WTC11 (cell line): ENCODE results near the gene ZNF609. TPM values are rescaled to one million over a fixed set of nuclear protein-coding genes. Genes with fewer than 3 reads are reported as not detected.

Experiments used
- ATAC-seq: fragments of 200-7000 bp; cut with Tn5 transposase; 2 replicates; pipeline ENCODE4 v1.10.0; 2021; ENCODE audit warnings: mild to moderate bottlenecking, moderate library complexity
- CTCF ChIA-PET: fragments of 300-600 bp; sonication (Branson Sonifier 250); formaldehyde crosslinking; loops from one replicate; lab custom pipeline; 2021; ENCODE audit warnings: antibody characterized with exemption; lab: Charles Lee
- POLR2A ChIA-PET: fragments of 350-600 bp; sonication (Branson Sonifier 250); formaldehyde crosslinking; loops from one replicate; lab custom pipeline; 2021; ENCODE audit warnings: antibody characterized with exemption; lab: Charles Lee
- DNase-seq: peaks from one replicate; pipeline ENCODE4 v3.0.0; 2021; ENCODE audit warnings: low spot score
- H3K27ac Mint-ChIP-seq: 2 replicates; pipeline ENCODE4 v1.8.0; 2021; ENCODE audit warnings: mixed read lengths
- H3K27me3 Mint-ChIP-seq: 2 replicates; pipeline ENCODE4 v1.8.0; 2021; ENCODE audit warnings: low read depth, mild to moderate bottlenecking, moderate library complexity, mixed read lengths
- H3K36me3 Mint-ChIP-seq: 2 replicates; pipeline ENCODE4 v1.8.0; 2021; ENCODE audit warnings: mixed read lengths
- H3K4me1 Mint-ChIP-seq: 2 replicates; pipeline ENCODE4 v1.8.0; 2022; ENCODE audit warnings: mixed read lengths
- H3K4me3 Mint-ChIP-seq: 2 replicates; pipeline ENCODE4 v1.8.0; 2021; ENCODE audit warnings: mild to moderate bottlenecking, moderate library complexity, mixed read lengths
- H3K9me3 Mint-ChIP-seq: 2 replicates; pipeline ENCODE4 v1.8.0; 2021; ENCODE audit warnings: mixed read lengths
- FOXK1 ChIP-seq: sonication (generic); formaldehyde crosslinking; IDR thresholded peaks from 2 replicates; pipeline ENCODE4 v1.8.0; 2022; ENCODE audit warnings: mild to moderate bottlenecking, moderate library complexity, missing genetic modification reagents
- GABPB1 ChIP-seq: sonication (generic); formaldehyde crosslinking; IDR thresholded peaks from 2 replicates; pipeline ENCODE4 v1.8.1; 2023; ENCODE audit warnings: mild to moderate bottlenecking, missing genetic modification reagents
- JAZF1 ChIP-seq: fragments of 250-450 bp; sonication (Bioruptor Pico); IDR thresholded peaks from 2 replicates; pipeline ENCODE4 v1.9.0; 2021; ENCODE audit warnings: moderate library complexity, mild to moderate bottlenecking, inconsistent platforms
- MXD4 ChIP-seq: fragments of 250-450 bp; sonication (Bioruptor Pico); IDR thresholded peaks from 2 replicates; pipeline ENCODE4 v1.8.0; 2021; ENCODE audit warnings: mild to moderate bottlenecking, moderate library complexity, borderline replicate concordance
- NFE2L1 ChIP-seq: sonication (generic); formaldehyde crosslinking; IDR thresholded peaks from 2 replicates; pipeline ENCODE4 v1.8.1; 2023; ENCODE audit warnings: missing genetic modification reagents
- OVOL2 ChIP-seq: fragments of 250-450 bp; sonication (Bioruptor Pico); IDR thresholded peaks from 2 replicates; pipeline ENCODE4 v1.9.0; 2021; ENCODE audit warnings: mild to moderate bottlenecking, borderline replicate concordance
- SMAD4 ChIP-seq: sonication (generic); formaldehyde crosslinking; IDR thresholded peaks from 2 replicates; pipeline ENCODE4 v1.8.0; 2022; ENCODE audit warnings: mild to moderate bottlenecking, missing genetic modification reagents
- ZBTB21 ChIP-seq: sonication (generic); formaldehyde crosslinking; IDR thresholded peaks from 2 replicates; pipeline ENCODE4 v1.8.1; 2023; ENCODE audit warnings: mild to moderate bottlenecking, missing genetic modification reagents, borderline replicate concordance
- ZNF263 ChIP-seq: sonication (generic); formaldehyde crosslinking; IDR thresholded peaks from 2 replicates; pipeline ENCODE4 v1.8.1; 2022; ENCODE audit warnings: low read depth, mild to moderate bottlenecking, moderate library complexity, missing genetic modification reagents
- ZNF317 ChIP-seq: sonication (generic); formaldehyde crosslinking; IDR thresholded peaks from 2 replicates; pipeline ENCODE4 v1.8.1; 2023; ENCODE audit warnings: low read depth, mild to moderate bottlenecking, moderate library complexity, missing genetic modification reagents, borderline replicate concordance
- ZNF423 ChIP-seq: fragments of 250-450 bp; sonication (Bioruptor Pico); IDR thresholded peaks from 2 replicates; pipeline ENCODE4 v2.1.2; 2022; ENCODE audit warnings: mild to moderate bottlenecking, moderate library complexity
- total RNA-seq: library from RNA; stranded (reverse); gene quantifications from 3 replicates; pipeline ENCODE4 v1.2.3, GENCODE V29; 2021
- TF ChIP-seq, protein P1 (sequence below): fragments of 250-450 bp; sonication (Bioruptor Pico); IDR thresholded peaks from 2 replicates; pipeline ENCODE4 v1.9.0; 2021; ENCODE audit warnings: mild to moderate bottlenecking, borderline replicate concordance
- TF ChIP-seq, protein P2 (sequence below): sonication (generic); formaldehyde crosslinking; IDR thresholded peaks from 2 replicates; pipeline ENCODE4 v1.8.0; 2022; ENCODE audit warnings: mild to moderate bottlenecking, missing genetic modification reagents
- TF ChIP-seq, protein P3 (sequence below): fragments of 200-600 bp; IDR thresholded peaks from 2 replicates; pipeline ENCODE4 v1.8.0; 2022; ENCODE audit warnings: antibody characterized with exemption
- TF ChIP-seq, protein P4 (sequence below): sonication (generic); formaldehyde crosslinking; IDR thresholded peaks from 2 replicates; pipeline ENCODE4 v1.8.0; 2022; ENCODE audit warnings: missing genetic modification reagents

ZNF609 gene
- total RNA-seq, 1 experiment from 2014 or later = 47.4 TPM

DNA sequence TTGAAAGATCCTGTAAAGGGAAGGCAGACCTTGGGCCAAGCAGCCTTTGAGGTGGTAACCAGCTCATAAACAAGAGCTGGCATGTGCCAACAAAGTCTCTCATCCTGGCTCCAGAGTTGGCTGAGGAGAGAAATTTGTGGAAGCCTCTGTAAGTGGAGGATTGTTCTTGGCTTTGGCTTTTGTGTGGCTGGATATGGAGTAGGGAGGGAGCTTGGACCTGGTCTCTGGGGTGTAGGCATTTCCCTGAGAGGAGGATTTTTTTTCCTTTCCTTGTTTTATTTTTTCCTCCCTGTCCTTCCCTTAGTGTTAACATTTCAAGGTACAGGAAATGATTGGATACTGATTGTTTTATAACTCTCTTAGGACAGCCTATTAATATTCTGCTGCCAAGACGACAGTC is 60.8 kb downstream of the ZNF609 start (continued):
- TF ChIP-seq, protein P1, sequence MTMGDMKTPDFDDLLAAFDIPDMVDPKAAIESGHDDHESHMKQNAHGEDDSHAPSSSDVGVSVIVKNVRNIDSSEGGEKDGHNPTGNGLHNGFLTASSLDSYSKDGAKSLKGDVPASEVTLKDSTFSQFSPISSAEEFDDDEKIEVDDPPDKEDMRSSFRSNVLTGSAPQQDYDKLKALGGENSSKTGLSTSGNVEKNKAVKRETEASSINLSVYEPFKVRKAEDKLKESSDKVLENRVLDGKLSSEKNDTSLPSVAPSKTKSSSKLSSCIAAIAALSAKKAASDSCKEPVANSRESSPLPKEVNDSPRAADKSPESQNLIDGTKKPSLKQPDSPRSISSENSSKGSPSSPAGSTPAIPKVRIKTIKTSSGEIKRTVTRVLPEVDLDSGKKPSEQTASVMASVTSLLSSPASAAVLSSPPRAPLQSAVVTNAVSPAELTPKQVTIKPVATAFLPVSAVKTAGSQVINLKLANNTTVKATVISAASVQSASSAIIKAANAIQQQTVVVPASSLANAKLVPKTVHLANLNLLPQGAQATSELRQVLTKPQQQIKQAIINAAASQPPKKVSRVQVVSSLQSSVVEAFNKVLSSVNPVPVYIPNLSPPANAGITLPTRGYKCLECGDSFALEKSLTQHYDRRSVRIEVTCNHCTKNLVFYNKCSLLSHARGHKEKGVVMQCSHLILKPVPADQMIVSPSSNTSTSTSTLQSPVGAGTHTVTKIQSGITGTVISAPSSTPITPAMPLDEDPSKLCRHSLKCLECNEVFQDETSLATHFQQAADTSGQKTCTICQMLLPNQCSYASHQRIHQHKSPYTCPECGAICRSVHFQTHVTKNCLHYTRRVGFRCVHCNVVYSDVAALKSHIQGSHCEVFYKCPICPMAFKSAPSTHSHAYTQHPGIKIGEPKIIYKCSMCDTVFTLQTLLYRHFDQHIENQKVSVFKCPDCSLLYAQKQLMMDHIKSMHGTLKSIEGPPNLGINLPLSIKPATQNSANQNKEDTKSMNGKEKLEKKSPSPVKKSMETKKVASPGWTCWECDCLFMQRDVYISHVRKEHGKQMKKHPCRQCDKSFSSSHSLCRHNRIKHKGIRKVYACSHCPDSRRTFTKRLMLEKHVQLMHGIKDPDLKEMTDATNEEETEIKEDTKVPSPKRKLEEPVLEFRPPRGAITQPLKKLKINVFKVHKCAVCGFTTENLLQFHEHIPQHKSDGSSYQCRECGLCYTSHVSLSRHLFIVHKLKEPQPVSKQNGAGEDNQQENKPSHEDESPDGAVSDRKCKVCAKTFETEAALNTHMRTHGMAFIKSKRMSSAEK = no peak
- TF ChIP-seq ZNF317 (CRISPR knock-in tag) (no peak), ZNF423 (CRISPR knock-in tag) (no peak), ZBTB21 (CRISPR knock-in tag) (no peak), NFE2L1 (CRISPR knock-in tag) (no peak), FOXK1 (CRISPR knock-in tag) (no peak), GABPB1 (CRISPR knock-in tag) (no peak), JAZF1 (CRISPR knock-in tag) (no peak)
- TF ChIP-seq, protein P2, sequence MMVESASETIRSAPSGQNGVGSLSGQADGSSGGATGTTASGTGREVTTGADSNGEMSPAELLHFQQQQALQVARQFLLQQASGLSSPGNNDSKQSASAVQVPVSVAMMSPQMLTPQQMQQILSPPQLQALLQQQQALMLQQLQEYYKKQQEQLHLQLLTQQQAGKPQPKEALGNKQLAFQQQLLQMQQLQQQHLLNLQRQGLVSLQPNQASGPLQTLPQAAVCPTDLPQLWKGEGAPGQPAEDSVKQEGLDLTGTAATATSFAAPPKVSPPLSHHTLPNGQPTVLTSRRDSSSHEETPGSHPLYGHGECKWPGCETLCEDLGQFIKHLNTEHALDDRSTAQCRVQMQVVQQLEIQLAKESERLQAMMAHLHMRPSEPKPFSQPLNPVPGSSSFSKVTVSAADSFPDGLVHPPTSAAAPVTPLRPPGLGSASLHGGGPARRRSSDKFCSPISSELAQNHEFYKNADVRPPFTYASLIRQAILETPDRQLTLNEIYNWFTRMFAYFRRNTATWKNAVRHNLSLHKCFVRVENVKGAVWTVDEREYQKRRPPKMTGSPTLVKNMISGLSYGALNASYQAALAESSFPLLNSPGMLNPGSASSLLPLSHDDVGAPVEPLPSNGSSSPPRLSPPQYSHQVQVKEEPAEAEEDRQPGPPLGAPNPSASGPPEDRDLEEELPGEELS (CRISPR knock-in tag) = no peak
- TF ChIP-seq, all 79 proteins: peak for 0

DNA sequence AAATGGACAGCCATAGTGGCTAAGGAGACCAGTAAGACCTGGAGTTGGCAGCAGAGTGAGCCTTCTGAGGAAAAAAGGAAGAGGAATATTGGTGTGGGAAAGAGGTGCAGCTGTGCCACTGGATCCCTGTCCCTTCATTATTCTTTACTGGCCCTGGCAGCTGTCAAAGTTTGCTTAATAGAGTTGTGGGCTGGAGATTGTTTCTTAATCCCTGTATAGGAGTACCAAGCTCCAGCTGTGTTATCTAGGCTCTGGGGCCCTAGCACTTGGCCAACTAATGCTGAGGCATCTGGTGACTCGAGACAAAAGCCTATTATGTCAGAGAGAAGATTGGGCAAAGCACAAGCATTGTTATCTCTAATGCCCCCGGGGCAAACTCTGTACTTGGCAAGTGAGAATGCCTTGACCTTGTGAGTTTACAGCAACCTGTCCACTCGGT is 61.4 kb downstream of the ZNF609 start:
- ChIA-PET POLR2A (no interaction called here), CTCF (interaction anchor here (0.6 to 1.1 kb wide), 2 partner anchors 132 kb away, joined by 3 to 6 read pairs; no protein-coding TSS in a partner anchor)
- Mint-ChIP-seq H3K36me3 (peaks cover 3% of the 10 kb centered on the region; the same call in 1 of the 2 replicates), H3K27me3 (no peaks in the 10 kb centered on the region), H3K4me1 (peaks cover 50% of the 10 kb centered on the region), H3K4me3 (no peak overlapping the region), H3K9me3 (no peaks in the 10 kb centered on the region), H3K27ac (no peak overlapping the region)
- no peak for DNase-seq
- TF ChIP-seq SMAD4 (CRISPR knock-in tag) (no peak), ZNF317 (CRISPR knock-in tag) (no peak), ZNF263 (CRISPR knock-in tag) (no peak), OVOL2 (CRISPR knock-in tag) (no peak), MXD4 (CRISPR knock-in tag) (no peak)
- TF ChIP-seq, protein P3, sequence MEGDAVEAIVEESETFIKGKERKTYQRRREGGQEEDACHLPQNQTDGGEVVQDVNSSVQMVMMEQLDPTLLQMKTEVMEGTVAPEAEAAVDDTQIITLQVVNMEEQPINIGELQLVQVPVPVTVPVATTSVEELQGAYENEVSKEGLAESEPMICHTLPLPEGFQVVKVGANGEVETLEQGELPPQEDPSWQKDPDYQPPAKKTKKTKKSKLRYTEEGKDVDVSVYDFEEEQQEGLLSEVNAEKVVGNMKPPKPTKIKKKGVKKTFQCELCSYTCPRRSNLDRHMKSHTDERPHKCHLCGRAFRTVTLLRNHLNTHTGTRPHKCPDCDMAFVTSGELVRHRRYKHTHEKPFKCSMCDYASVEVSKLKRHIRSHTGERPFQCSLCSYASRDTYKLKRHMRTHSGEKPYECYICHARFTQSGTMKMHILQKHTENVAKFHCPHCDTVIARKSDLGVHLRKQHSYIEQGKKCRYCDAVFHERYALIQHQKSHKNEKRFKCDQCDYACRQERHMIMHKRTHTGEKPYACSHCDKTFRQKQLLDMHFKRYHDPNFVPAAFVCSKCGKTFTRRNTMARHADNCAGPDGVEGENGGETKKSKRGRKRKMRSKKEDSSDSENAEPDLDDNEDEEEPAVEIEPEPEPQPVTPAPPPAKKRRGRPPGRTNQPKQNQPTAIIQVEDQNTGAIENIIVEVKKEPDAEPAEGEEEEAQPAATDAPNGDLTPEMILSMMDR = no peak
- TF ChIP-seq, protein P4, sequence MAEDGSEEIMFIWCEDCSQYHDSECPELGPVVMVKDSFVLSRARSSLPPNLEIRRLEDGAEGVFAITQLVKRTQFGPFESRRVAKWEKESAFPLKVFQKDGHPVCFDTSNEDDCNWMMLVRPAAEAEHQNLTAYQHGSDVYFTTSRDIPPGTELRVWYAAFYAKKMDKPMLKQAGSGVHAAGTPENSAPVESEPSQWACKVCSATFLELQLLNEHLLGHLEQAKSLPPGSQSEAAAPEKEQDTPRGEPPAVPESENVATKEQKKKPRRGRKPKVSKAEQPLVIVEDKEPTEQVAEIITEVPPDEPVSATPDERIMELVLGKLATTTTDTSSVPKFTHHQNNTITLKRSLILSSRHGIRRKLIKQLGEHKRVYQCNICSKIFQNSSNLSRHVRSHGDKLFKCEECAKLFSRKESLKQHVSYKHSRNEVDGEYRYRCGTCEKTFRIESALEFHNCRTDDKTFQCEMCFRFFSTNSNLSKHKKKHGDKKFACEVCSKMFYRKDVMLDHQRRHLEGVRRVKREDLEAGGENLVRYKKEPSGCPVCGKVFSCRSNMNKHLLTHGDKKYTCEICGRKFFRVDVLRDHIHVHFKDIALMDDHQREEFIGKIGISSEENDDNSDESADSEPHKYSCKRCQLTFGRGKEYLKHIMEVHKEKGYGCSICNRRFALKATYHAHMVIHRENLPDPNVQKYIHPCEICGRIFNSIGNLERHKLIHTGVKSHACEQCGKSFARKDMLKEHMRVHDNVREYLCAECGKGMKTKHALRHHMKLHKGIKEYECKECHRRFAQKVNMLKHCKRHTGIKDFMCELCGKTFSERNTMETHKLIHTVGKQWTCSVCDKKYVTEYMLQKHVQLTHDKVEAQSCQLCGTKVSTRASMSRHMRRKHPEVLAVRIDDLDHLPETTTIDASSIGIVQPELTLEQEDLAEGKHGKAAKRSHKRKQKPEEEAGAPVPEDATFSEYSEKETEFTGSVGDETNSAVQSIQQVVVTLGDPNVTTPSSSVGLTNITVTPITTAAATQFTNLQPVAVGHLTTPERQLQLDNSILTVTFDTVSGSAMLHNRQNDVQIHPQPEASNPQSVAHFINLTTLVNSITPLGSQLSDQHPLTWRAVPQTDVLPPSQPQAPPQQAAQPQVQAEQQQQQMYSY (CRISPR knock-in tag) = peak; percentile 68
- ATAC-seq = peak; percentile 71
